Anterior cingulate cortex (tissue), 58 donors: ENCODE results near the gene GPR68.
A peak's percentile ranks its signal among the peaks of the same experiment; 100 is the strongest.

Experiments
- DNase-seq, 58 donors: peaks; one replicate each; lab custom pipeline; 2025; lab: John Stamatoyannopoulos, UW

Gene GPR68, protein sequence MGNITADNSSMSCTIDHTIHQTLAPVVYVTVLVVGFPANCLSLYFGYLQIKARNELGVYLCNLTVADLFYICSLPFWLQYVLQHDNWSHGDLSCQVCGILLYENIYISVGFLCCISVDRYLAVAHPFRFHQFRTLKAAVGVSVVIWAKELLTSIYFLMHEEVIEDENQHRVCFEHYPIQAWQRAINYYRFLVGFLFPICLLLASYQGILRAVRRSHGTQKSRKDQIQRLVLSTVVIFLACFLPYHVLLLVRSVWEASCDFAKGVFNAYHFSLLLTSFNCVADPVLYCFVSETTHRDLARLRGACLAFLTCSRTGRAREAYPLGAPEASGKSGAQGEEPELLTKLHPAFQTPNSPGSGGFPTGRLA

DNA sequence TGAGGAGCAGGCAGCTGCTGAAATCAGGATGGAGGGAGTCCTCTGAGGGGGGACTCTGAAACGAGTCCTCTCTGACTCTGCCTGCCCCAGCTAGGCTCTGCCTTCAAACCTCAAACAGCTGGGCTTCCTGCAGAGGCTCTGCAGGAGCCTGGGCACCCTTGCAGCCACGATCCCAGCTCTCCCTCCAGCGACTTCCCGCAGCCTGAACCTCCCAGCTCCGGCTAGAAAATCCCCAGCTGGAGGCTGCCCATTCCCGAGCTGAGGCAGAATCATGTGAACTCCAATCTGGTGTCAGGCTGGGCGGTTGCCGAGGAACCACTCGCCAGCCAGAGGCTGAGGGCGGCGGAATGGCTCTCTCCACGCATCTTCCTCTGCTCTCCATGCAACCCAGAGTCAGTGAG, at the start of gene GPR68:
Gene GPR68, minus strand, starts transcription at position 204 of the 401 bp plus-strand sequence. CDS start 9,654 bp downstream, outside the sequence.
- peak in 44 of 58 donors; percentile 15 to 86 (median 45) for DNase-seq

DNA sequence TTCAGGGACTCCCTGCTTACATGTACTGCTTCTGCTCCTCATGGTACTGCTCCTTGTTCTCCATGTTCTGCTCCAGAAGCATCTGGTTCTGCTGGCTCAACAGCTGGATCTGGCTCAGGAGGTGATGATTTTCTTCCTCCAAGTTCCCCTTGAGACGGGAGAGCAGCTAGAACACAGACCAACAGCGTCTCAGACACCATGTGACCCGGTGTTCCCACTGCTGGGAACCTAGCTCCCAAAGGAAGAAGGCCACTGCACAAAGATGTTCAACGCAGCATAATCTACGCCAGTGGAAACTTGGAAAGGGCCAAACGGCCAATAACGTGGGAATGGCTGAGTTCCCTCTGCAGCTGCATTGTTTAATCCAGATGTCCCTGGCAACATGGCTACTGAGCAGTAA, 49.6 kb upstream of the GPR68 start:
- no peak for DNase-seq

DNA sequence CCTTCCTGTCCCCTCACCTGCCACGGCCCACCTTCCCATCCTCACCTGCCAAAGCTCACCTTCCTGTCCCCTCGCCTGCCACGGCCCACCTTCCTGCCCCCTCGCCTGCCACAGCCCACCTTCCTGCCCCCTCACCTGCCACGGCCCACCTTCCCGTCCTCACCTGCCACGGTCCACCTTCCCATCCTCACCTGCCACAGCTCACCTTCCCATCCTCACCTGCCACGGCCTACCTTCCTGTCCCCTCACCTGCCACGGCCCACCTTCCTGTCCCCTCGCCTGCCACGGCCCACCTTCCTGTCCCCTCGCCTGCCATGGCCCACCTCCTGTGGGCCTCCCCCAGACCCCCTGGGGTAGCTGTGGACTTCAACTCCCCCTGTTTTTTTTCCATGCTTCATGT, 48.8 kb upstream of the GPR68 start:
- DNase-seq, result peak in 2 of 58 donors; percentile 8 to 14

GRCh38 chr14:91292491-91292890, 48.0 kb upstream of the GPR68 start:
- DNase-seq, result no peak

- DNase-seq, result no peak
Measured at GRCh38 chr14:91291786-91292405, 47.4 kb upstream of the GPR68 start.

DNA sequence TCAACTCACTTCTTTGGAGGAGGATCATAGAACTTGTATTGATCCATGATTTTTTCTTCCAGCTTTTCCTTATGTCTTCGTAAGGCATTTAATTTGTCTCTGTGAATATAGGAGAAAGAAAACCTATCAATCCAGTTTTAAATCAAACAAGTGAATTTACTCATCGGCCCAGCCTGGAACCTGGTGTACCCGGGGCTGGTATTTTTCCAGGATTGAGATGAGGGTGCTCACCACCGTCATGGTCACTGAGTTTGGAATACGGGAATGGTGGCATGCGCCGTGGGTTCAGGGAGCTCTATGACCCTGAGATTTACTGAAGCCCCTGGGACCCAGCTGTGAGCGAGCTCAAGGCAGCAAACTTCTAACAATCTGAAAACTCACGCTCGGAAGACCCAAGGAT, 46.5 kb upstream of the GPR68 start:
- no peak for DNase-seq

DNA sequence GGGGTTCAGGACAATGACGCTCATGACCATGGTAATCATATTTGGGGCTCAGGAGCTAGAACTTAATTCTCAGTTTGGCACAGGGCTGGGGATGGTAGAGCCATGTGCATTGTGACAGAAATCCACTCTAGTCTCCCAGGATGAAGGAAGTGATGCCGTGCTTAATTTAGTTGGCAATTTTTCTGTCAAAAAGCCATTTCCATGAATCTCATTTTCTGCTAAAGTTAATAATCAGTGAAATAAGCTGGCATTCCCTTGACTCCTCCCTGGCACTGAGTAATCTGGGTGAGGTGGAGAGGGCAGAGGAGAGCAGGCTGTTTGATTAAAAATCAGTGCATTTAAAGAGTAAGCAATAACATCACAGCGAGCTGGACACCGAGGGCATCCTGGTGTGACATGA, 45.0 kb upstream of the GPR68 start:
- DNase-seq, result no peak

GRCh38 chr14:91288876-91289275, 44.4 kb upstream of the GPR68 start:
- DNase-seq, result no peak

- peak in 54 of 58 donors; percentile 10 to 88 (median 38) for DNase-seq
Measured at GRCh38 chr14:91286530-91286937, 42.0 kb upstream of the GPR68 start.

GRCh38 chr14:91284791-91285548, 40.5 kb upstream of the GPR68 start:
- DNase-seq, result no peak

DNA sequence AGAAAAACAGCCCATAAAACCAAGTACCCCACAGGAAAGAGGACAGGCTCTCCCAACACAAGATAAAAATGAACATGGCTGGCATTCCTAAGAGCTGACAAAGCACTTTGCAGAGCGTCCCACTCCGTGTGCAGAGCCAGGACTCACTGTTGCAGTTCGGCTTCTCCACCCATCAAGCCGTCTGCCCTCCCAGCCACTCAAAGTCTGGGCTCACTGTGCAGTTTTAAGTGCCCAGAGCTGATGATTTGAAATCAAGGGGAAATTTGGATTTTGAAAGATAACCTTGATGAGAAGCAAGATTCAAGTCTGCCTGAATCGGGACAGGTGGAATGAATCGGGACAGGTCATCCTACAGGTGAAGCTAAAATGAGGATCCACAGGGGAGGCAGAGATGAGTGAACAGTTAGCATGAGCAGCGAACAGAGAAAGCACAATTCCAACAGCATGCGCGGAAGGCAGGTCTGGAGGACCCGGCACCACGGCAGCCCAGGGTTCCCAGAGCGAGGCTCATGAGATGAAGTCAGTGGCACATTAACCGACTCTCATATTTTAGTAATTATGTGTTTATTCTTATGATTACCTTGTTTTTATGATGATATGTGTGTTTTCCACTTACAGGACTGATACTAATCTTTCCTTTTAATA, 39.8 kb upstream of the GPR68 start:
- no peak for DNase-seq

GRCh38 chr14:91283666-91284065, 39.2 kb upstream of the GPR68 start:
- no peak for DNase-seq

DNA sequence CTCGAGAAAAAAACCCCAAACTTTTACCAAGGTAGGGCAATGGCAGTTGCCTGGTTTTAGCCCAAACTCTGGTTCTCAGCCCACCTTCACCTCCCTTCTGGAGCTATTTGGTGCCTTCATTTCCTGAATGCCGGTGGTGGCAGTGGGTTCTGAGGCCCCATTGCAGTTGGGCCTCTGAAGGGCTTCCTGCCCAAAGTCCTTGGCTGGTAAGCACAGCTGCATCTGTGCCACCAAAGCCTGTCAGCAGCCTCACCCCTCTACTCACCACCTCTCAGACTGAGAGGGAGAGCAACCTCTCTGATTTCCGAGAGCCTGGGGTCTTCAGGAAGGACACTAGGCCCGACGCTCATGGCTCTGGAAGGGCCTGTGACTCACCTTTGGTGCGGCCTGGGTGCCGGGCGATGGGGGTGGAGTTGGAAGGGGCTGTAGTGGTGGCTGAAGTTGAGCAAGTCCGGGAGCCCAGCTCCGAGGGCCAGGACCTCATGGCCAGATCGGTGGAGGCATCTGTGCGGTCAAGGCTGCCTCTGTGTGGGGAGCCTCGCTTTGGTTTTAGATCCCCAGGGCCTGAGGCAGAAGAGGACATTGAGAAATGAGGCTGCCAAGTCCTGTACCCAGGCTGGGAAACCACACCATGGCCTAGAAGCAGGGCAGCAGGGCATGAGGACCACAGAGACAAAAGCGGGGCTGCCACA, 38.6 kb upstream of the GPR68 start:
- no peak for DNase-seq

- no peak for DNase-seq
Measured at GRCh38 chr14:91281346-91281745, 36.8 kb upstream of the GPR68 start.

DNA sequence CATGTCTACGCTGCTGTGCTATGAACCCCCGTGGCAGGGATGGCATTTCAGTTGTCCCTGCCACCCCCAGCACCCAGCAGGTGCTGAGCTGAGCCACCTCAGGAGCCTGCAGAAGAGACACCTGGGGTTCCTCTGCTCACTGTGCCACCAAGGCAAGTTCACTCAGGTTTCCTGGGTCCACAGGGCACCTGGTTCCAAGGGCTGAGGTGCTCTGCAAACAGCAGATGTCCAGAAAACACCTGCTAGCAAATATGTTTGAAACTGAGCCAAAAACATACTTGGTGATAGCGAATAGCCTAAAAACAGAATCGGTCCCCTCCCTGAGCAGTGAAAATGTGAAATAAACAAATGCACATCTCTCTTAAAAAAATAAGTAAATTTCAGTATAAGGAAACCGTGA, 35.6 kb upstream of the GPR68 start:
- DNase-seq, result no peak

DNA sequence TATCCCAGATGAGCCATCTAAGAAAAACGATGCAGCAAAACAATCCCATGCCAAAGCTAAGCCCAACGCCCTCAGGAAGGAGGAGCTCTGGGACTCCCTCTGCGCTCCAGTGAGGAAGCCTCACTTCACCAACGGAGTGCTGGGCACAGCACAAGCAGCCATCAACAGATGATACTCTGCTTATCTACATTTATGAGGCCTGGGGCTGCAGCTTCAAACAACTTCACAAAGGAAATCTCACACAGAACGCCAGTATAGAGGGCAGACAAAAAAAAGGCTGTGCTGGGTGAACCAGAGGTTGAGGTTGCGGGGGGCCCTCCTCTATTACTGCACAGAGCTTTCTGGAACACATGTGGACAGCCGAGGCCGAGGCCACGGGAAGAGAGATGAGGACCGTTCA, 34.9 kb upstream of the GPR68 start:
- no peak for DNase-seq

- DNase-seq, result no peak
Measured at GRCh38 chr14:91278383-91278715, 33.8 kb upstream of the GPR68 start.

GRCh38 chr14:91277546-91278382, 33.3 kb upstream of the GPR68 start:
- DNase-seq, result no peak

DNA sequence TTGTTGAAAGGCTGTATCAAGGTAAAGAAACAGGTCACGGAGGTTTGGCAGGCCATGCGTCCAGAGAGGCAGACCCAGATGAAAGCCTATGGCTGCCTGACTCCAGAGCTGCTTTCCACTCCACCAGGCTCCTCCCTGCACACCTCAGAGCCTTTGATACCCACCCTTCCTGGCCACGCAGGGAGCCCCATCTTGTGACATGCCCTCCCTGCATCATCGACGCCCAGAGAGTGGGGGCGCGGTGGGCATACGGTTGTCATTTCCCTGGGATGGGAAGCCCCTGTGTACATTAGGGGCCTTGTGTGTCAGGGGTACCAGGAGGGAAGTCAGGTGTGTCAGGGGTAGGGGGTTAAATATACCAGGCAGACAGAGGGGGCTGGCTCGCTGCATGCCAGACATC, 30.3 kb upstream of the GPR68 start:
- no peak for DNase-seq

DNA sequence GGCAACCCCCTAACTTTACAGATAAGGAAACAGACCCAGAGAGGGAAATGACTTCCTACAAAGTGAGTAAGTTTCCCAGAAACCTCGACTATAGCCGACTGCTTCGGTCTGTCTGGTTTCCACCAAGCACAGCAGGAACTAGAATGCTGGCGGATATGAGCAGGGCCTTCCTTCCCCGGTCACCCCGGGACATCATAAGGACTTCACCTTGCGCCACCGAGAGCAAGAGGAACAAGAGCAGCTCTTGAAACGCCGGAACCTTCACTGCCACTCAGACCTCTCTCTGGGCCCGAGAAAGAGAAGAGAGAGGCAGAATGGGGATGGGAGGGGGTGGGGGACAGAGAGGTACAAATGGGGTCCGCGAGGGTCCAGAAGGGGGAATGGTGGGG, 29.4 kb upstream of the GPR68 start:
- DNase-seq, result no peak
